Measurements from ENCODE around the gene ESR2. TPM values are rescaled to one million over a fixed set of nuclear protein-coding genes. Genes with fewer than 3 reads are reported as not detected.
"Not testable (repeated sequence)": the region's sequence is repeated elsewhere in the genome, so short reads cannot be mapped to it uniquely, and the experiment has no call there.

Gene ESR2
- total RNA-seq: 0.13 and 0.99 TPM in 2 replicates

GRCh38 chr14:64293976-64294671 lies at the start of gene ESR2:
ESR2 (minus strand) TSS chr14:64294371; CDS start chr14:64282985, 11,386 bp downstream.
- no peak for DNase-seq (ENCODE audit: low read depth, low spot score)

- DNase-seq (ENCODE audit: low read depth, low spot score): no peak
These were observed 46.5 kb upstream of the ESR2 start for GRCh38 chr14:64340560-64341196.

GRCh38 chr14:64338616-64339316 lies 44.6 kb upstream of the ESR2 start:
- DNase-seq (ENCODE audit: low read depth, low spot score): peak; percentile 98

- DNase-seq (ENCODE audit: low read depth, low spot score): peak; percentile 19
These were observed 43.9 kb upstream of the ESR2 start for GRCh38 chr14:64337888-64338615.

- no peak for DNase-seq (ENCODE audit: low read depth, low spot score)
These were observed 35.0 kb upstream of the ESR2 start for GRCh38 chr14:64329149-64329548.

- no peak for DNase-seq (ENCODE audit: low read depth, low spot score)
These were observed 32.3 kb upstream of the ESR2 start for GRCh38 chr14:64326502-64326901.

- no peak for DNase-seq (ENCODE audit: low read depth, low spot score)
These were observed 30.7 kb upstream of the ESR2 start for GRCh38 chr14:64324895-64325294.

GRCh38 chr14:64324461-64324860 lies 30.3 kb upstream of the ESR2 start:
- DNase-seq (ENCODE audit: low read depth, low spot score): no peak

GRCh38 chr14:64320362-64320761 lies 26.2 kb upstream of the ESR2 start:
- not testable (repeated sequence) for DNase-seq (ENCODE audit: low read depth, low spot score)

GRCh38 chr14:64318695-64319094 lies 24.5 kb upstream of the ESR2 start:
- DNase-seq (ENCODE audit: low read depth, low spot score): not testable (repeated sequence)

- peak; percentile 19 for DNase-seq (ENCODE audit: low read depth, low spot score)
These were observed 9.3 kb upstream of the ESR2 start for GRCh38 chr14:64303471-64303917.

GRCh38 chr14:64298773-64299172 lies 4.6 kb upstream of the ESR2 start:
- no peak for DNase-seq (ENCODE audit: low read depth, low spot score)

- DNase-seq (ENCODE audit: low read depth, low spot score): peak; percentile 69
These were observed 2.4 kb upstream of the ESR2 start for GRCh38 chr14:64296561-64296960.

- DNase-seq (ENCODE audit: low read depth, low spot score): peak; percentile 27
These were observed 672 bp upstream of the ESR2 start for GRCh38 chr14:64294672-64295413.

- no peak for DNase-seq (ENCODE audit: low read depth, low spot score)
These were observed 2.0 kb downstream of the ESR2 start for GRCh38 chr14:64292197-64292596.

- no peak for DNase-seq (ENCODE audit: low read depth, low spot score)
These were observed 4.6 kb downstream of the ESR2 start for GRCh38 chr14:64289571-64289970.

GRCh38 chr14:64281805-64282204 lies 12.4 kb downstream of the ESR2 start:
- no peak for DNase-seq (ENCODE audit: low read depth, low spot score)

GRCh38 chr14:64279704-64280668 lies 14.2 kb downstream of the ESR2 start:
- peak; percentile 79 for DNase-seq (ENCODE audit: low read depth, low spot score)

- DNase-seq (ENCODE audit: low read depth, low spot score): no peak
These were observed 15.7 kb downstream of the ESR2 start for GRCh38 chr14:64278458-64278857.

GRCh38 chr14:64272019-64272418 lies 22.2 kb downstream of the ESR2 start:
- no peak for DNase-seq (ENCODE audit: low read depth, low spot score)
